Glomerular visceral epithelial cell (primary cell): ENCODE data around the gene SMAD6.

ENCODE experiments used
- DNase-seq: peaks from one replicate; pipeline ENCODE4 v3.0.0-alpha.2; 2016; ENCODE audit errors: extremely low spot score

The SMAD6 gene

GRCh38 chr15:66702035-66702786 lies at the start of gene SMAD6:
SMAD6 (plus strand) TSS chr15:66702236; CDS start chr15:66703259, 1,023 bp downstream.
- peak; percentile 98 for DNase-seq

- no peak for DNase-seq
Observed at GRCh38 chr15:66652806-66653205, 49.2 kb upstream of the SMAD6 start.

GRCh38 chr15:66653398-66653797 lies 48.6 kb upstream of the SMAD6 start:
- DNase-seq = no peak

GRCh38 chr15:66653852-66654251 lies 48.2 kb upstream of the SMAD6 start:
- DNase-seq = no peak

GRCh38 chr15:66654361-66654738 lies 47.7 kb upstream of the SMAD6 start:
- DNase-seq = no peak

- DNase-seq = no peak
Observed at GRCh38 chr15:66654739-66655375, 47.2 kb upstream of the SMAD6 start.

GRCh38 chr15:66655511-66655910 lies 46.5 kb upstream of the SMAD6 start:
- DNase-seq = no peak

- no peak for DNase-seq
Observed at GRCh38 chr15:66655997-66656396, 46.0 kb upstream of the SMAD6 start.

- no peak for DNase-seq
Observed at GRCh38 chr15:66657185-66658020, 44.6 kb upstream of the SMAD6 start.

GRCh38 chr15:66658044-66658443 lies 44.0 kb upstream of the SMAD6 start:
- DNase-seq = no peak

GRCh38 chr15:66658855-66659254 lies 43.2 kb upstream of the SMAD6 start:
- DNase-seq = no peak

- no peak for DNase-seq
Observed at GRCh38 chr15:66659384-66659783, 42.7 kb upstream of the SMAD6 start.

GRCh38 chr15:66661432-66662096 lies 40.5 kb upstream of the SMAD6 start:
- no peak for DNase-seq

- no peak for DNase-seq
Observed at GRCh38 chr15:66662522-66662921, 39.5 kb upstream of the SMAD6 start.

- DNase-seq = no peak
Observed at GRCh38 chr15:66663664-66664063, 38.4 kb upstream of the SMAD6 start.

- no peak for DNase-seq
Observed at GRCh38 chr15:66670175-66670574, 31.9 kb upstream of the SMAD6 start.

- peak; percentile 18 for DNase-seq
Observed at GRCh38 chr15:66670762-66671580, 31.1 kb upstream of the SMAD6 start.

GRCh38 chr15:66672867-66673266 lies 29.2 kb upstream of the SMAD6 start:
- DNase-seq = no peak

- no peak for DNase-seq
Observed at GRCh38 chr15:66673410-66674322, 28.4 kb upstream of the SMAD6 start.

- no peak for DNase-seq
Observed at GRCh38 chr15:66674756-66675155, 27.3 kb upstream of the SMAD6 start.
